NCI-H510A (cell line): ENCODE measurements around the gene PTPRJ.
A peak's percentile ranks its signal among the peaks of the same experiment; 100 is the strongest.

Experiments used
- DNase-seq: peaks from one replicate; lab custom pipeline; 2025; lab: John Stamatoyannopoulos, UW

Gene PTPRJ

DNA sequence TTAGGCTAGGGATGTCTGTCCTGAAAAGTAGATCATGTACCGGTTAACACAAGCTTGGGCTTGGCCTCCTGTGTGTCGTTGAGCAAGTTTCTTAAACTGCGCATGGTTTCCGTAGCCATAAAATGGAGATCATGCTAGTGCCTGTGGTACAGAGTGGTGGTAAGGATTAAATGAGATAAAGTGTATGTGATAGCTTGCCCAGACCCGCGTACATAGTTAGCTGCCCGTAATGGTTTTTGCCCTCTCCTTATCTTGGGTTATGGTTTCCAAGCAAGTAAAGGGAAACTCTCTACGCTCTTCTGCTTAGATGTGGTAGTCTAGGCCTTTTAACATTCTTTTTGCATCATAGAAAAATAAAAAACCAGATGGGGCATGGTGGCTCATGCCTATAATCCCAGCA is 11.0 kb upstream of the PTPRJ start:
- no peak for DNase-seq

DNA sequence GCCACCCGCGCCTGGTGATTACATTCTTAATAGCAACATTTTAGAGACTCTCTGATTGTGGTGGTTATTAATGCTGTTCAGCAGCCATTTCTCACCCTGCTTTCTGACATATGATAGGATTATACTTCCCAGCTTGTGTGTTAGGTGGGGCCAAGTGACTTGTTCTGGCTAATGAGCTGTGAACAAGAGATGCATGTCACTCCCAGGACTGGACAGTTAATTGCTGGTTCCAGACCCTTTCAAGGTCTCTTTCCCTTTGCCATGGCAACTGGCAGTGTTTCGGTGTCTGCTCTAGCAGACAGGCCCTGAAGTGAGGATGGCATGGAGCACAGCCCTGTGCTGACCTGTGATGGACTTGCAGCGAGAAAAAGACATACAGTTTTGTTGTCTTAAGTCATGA is 8.9 kb upstream of the PTPRJ start:
- no peak for DNase-seq

DNA sequence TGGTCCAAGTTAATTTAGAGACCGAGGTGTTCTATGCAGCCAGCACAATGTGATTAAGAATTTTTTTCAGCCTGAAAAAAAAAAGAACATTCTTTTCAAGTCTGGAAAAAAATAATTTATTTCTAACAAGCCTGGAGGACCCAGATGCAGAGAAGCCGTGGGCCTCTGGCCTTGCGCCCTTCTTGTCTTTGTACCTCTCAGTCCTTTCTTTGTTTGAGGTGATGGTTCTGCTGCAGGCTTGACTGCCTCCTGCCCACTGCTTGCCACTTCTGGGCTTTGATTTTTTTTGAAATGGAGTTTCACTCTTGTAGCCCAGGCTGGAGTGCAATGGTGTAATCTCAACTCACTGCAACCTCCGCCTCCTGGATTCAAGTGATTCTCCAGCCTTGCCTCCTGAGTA is 7.2 kb upstream of the PTPRJ start:
- DNase-seq = no peak

DNA sequence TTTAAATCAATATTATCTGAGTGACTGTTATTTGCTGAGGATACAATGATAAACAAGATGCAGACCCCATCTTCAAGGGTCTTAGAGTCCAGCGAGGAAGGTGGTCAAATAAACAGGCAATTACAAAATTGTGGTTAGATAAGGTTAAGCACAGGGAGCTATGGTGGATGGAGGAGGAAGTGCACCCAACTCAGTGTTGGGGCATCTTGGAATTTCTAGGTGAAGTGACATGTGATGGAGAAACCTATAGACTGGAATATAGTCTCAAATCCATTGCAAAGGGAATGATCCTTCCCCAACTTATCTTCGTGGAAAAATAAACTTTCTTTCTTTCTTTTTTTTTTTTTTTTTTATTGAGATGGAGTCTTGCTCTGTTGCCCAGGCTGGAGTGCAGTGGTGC is 3.4 kb upstream of the PTPRJ start:
- DNase-seq = no peak

DNA sequence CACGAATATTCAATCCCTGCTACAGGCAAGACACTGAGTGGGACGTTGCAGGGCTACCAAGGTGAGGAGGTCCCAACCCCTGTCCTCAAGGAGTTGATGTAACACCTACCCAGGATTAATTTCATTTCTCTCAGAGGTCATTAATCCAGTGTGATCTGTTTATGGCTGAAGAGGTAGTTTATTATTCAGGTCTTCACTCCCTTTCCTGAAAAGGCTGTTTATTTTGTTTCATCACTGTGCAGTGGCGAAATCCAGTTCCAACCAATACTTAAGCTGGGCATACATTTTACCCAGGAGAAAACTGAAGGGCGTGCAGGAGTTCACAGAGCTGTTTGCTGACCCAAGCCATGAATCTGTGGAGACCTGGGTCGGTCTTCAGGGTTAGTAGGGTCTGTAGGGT is 2.7 kb upstream of the PTPRJ start:
- DNase-seq = no peak

DNA sequence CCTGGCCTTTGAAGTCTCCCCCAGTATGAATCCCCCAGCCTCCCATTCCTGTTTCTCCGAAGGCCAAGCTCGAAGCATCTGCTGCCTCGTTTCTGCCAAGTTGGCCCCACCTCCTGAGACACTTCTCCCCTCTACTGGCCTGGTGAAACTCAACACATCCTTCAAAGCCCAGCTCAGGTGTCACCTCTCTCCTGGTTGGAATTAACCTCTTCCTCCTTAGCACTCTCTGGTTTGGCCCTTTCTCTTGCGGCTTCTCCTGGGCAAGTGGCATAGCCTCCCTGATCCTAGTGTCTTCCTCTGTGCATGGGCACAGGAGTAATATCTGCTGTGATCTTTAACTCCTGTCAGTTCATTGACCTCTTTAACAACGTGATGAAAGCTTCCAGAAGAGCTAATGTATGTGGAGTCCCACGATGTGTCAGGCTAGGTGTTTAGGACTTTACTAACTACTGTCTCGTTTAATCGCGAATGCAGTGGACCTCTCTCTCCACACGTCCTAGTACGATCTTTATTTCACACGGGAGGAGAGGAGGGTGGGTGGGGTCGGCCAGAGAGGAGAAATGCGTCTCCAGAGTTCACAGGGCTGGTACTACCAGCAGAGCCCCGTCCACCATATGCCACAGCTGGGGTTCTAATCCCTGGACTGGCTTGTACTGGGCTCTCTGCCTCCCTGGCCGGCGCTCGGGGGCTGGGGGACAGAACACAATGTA is 826 bp upstream of the PTPRJ start:
- DNase-seq = peak; percentile 58

DNA sequence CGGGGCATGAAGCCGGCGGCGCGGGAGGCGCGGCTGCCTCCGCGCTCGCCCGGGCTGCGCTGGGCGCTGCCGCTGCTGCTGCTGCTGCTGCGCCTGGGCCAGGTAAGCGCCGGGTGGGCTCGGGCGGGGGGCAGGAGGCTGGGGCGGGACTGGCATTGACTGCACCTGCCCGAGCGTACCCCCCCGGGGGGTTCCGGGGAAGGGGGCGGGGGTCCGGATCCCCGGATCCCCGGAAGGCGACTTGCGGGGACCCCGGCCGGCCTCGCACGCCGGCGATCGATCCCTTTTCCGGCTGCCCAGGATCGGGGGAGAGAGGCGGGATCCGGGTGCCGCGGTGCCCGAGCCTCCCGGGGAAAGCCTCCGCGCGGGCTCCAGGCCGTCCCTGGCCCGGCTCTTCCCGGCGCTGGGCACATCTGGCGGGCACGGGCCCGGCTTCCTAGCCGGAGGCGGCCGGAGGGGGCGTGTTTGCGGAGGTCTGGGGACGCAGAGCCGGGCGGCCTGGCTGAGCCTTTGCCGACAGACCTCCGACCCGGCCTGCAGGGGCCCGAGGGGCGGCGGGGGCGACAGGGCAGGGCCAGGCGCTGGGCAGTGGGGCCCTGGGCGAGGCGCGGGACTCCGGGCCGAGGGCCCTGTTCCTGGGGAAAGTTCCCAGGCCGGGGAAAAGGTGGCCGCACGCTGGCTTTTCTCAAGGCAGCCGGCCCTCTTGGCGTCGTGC is 705 bp downstream of the PTPRJ start:
- DNase-seq = no peak

DNA sequence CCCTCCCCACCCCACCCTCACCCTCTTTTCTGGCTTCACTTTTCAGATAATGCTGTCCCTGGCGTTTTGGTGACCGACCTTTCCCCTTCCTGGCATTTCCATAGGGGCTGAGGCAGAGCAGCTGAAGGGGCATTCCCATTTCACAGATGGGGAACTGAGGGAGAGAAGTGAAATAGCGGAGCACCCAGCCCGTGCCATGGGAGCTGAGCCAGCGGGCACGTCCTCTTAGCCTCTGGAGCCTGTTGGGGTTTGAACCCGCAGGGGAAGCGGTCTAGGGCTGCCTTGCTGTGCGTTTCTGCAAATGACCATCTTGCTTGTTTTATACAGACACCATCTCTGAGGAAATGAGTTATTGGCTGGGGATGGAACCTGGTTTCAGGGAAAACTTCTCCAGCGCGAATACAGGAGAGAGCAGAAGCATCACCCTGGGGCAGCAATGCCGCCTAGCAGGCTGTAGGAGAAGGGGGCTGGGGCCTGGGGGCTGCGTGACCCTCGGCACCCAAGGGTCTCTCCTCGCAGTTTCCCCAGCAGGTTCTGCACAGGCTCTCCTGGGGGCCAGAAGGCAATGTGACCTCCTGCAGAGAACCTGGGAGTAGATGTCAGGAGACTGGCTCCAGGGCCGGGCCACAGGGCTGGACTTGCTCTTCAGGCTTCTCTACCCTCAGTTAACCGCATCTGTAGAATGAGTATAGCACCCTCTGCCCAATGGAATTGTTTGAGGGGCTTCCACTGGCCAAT is 1.5 kb downstream of the PTPRJ start:
- no peak for DNase-seq

DNA sequence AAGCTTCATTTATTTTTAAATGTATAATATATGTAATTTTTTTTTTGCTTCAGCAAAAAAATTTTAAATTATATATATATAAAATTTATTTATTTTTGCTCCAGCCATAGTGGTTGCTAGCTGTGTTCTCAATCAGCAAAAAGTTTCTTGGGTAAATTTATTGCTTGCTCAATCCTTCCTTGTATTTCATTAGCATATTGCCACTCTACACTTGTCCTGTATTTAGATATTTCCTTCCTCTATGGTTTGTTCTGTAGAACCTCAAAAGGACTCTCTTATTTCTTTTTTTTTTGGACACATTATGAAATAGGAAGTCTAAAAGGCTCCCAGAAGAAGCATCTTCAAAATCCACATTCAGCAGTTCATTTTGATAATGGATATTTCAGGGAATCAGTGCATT is 2.3 kb downstream of the PTPRJ start:
- DNase-seq = no peak

DNA sequence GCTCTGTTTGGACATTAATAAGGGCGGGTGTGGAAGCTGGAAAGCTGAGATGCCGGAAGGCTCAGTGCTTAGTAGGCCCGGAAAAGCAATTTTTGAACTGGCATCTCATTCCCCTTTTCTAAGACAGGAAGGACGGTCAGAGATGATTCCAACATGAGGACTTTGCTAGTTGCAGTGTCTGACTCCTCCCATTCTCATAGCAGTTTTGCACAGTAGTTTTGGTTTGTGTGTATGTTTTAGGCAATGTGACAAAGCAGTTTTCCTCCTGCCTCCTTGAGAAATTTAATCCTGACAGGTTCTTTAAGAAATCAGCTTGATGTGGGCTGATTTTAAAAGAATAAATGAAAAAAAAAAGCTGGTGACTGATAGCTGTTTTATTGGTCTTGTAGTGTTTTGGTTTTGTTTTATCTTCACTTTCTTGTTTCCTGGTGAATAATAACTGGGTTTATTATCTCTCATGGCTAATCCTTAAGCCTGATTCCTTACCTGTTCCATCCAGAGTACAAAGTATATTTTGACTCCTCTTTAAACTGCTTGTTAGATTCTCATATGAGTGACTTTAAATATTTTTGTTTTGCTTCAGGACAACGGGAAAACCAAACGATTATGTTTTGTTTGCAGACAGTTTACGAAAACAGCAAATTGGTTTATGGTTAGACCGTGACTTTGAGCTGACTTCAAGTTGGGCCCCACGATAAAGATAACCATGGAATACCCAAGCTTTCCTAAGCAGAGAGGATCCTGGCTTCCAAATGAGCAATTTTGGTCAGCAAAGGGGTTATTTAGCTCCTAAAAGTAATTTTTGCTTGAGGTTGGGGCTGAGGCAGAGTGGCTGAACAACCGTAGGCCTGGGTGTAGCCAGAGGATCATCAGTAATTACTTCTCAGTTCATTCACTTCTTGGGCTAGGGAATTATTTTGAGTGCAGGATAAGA is 3.4 kb downstream of the PTPRJ start:
- DNase-seq = no peak

DNA sequence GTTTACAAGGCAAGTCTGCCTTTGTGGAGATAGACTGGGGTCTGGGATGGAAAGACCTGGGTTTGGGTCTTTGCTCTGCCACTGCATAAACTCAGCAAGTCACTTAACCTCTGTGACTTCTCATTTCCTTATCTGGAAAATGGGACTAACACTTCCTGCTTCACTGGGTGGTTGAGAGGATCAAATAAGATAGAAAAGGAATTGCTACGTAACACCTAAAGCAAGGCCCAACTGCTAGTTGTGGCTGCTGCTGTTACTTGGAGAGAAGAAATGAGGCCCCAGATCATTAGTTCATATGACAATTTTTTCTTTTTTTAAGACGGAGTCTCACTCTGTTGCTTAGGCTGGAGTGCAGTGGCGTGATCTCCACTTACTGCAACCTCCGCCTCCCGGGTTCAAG is 5.9 kb downstream of the PTPRJ start:
- DNase-seq = no peak

DNA sequence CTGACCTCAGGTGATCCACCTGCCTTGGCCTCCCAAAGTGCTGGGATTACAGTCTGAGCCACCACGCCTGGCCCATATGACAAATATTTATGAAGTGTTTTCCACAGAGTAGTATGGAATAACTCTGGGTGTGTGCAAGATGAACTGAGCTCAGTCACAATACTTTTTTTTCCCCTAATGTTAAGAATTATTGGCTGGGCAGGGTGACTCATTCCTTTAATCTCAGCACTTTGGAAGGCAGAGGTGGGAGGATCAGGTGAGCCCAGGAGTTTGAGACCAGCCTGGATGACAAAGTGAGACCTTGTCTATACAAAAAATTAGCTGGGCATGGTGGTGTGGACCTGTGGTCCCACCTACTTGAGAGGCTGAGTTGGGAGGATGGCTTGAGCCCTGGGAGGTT is 6.4 kb downstream of the PTPRJ start:
- no peak for DNase-seq

DNA sequence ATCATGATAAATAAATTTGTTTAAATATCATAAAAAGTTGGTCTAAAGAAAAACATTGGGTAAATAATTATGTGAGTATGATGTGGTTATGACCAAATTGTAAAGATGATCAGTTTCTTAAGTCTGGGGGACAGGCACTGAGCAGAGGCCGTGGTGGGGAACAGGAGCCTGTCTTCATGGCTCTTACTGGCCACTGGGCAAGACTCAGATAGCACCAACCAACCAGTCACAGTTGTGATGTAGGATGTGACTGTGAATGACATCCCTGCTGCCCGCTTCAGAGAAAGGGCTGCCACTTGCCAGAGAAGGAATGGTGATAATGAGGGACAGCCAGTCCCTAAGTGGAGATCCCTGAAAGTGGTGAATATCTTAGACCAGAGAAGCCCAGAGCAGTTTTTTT is 7.0 kb downstream of the PTPRJ start:
- DNase-seq = no peak

DNA sequence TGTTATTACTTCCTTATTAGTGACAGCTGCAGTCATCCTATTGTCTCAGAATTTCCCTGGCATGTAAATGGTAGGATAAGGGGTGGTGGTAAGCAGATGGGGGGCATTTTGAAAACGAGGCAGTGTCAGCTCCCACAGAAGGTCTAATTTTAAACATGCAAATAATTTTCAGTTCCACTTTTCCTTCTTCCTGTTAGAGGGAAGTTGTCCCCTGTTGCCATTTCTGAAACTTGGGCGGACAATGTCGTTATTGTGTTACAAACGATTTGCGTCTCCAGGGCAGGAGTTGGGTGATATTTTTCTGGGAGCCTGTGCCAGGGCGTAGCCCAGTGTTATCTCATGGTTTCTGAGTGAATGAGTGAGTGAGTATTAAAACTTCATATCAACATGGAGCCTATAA is 7.4 kb downstream of the PTPRJ start:
- no peak for DNase-seq

DNA sequence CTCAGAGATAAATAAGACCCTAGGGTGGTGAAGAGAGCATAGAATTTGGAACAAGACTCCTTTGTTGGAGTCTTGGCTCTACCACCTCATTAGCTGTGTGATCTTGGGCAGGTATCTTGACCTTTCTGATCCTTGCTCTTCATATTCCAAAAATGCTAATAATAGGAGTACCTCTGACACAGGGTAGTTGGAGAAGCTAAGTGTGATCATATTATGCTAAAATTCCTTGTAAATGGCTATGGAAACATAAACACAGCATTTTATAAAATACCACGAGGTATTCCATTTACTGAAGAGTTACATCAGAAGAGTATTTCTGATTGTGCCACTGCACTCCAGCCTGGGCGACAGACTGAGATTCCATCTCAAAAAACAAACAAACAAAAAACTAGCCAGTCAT is 9.4 kb downstream of the PTPRJ start:
- DNase-seq = no peak

DNA sequence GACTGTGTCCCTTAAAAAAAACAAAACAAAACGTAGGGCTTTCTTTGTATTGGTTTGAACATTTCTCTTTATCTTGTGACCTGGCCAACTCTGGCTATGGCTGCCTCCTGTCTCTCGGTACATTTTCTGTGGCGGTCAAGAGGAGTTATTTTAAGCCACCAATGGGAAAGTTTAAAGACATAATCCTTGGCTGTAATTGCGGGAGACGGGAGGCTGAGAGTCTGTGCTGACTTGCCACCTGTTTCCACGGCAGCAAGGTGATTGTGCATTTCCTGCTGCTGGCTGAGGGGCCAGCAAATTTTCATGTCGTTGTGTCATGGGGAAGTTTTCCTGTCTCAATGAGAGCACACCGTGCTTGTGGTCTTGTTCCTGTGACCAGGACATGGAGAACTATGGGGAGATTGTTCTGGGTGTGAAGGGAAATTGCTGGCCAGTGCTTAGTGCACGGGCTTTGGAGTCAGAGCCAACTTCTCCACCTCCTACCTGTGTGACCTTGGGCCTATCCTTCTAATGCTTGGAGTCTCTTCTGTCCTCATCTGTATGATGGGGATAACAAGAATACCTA is 11.0 kb downstream of the PTPRJ start:
- peak; percentile 48 for DNase-seq

DNA sequence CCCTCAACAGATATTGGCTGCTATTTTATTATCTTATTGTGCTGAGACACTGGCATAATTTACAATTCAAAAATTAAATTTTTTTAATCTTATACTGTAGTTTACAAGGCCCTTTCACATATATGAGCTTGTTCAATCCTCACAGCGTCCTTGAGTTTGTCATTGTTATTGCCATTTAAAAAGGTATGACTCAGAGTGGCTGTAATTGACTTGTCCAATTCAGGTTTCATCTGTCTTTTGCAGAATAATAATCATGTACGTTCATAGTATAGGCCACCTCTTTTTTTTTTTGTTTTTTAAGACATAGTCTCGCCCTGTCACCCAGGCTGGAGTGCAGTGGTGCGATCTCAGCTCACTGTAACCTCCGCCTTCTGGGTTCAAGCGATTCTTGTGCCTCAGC is 11.5 kb downstream of the PTPRJ start:
- DNase-seq = no peak

DNA sequence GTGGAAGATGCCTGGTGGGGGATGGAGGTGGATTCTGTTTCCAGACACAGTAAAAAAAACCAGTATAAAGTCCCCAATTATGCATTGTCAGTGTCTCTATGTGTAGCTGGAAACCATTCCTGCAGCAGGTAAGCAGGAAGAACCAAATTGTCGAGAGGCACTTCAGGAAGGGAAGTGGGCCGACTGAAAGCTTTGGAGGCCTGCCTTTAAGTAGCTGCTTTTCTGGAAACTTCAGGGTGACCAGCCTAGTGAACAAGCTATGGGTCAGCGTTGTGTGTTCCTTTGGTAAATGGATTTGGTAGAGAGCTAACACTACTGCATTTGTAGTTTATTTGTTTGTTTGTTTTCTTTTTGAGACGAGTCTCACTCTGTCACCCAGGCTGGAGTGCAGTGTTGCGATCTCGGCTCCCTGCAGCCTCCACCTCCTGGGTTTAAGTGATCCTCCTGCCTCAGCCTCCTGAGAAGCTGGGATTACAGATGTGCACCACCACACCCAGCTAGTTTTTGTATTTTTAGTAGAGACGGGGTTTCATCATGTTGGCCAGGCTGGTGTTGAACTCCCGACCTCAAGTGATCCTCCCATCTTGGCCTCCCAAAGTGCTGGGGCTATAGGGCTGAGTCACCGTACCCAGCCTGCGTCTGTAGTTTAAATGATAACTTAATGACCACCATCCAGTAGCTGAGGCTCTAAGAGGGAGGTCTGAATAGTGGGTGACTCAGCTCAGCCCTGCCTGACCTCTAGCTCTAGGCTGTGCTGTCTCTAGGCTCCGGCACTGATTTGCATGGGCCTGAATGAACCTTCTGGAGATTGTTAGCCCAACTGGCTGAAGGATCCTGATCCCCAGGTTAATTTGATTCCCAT is 12.8 kb downstream of the PTPRJ start:
- DNase-seq = peak; percentile 45

DNA sequence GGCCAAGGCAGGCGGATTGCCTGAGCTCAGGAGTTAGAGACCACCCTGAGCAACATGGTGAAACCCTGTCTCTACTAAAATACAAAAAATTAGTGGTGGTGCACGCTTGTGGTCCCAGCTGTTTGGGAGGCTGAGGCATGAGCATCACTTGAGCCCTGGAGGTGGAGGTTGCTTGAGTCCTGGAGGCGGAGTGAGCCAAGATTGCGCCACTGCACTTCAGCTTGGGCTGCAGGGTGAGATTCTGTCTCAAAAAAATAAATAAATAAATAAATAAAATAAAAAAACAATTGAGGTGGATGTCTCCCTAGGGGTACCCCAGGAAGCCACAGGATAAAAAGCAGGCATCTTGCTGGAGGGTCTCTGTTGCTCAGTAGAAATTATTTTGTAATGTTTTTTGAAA is 14.1 kb downstream of the PTPRJ start:
- no peak for DNase-seq

DNA sequence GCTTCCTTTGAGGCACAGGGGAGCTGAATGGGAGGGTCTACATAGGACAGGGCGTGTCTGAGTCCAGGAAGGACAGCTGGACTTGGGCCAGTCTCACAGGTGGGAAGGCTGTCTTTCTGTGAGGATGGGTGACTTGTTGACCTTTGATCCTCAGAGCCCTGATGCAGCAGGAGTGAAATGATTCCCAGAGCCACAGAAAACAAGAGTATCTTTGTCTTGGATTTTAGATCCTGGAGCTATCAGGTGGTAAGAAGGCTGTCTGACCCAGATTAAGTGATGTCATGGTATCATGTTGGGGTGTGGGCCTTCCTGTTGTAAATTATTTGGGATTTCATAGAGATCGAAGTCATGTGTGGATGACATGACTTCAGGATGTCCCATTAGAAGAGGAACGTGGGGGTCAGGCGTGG is 15.0 kb downstream of the PTPRJ start:
- no peak for DNase-seq
